Astrocyte (in vitro differentiated cells and primary cell): ENCODE data around the gene APBA3. TPM values are rescaled to one million over a fixed set of nuclear protein-coding genes. Genes with fewer than 3 reads are reported as not detected.
"Not testable (repeated sequence)": the region's sequence is repeated elsewhere in the genome, so short reads cannot be mapped to it uniquely, and the experiment has no call there.

ENCODE experiments used
- DNase-seq: peaks from one replicate; pipeline ENCODE4 v3.0.0-alpha.2; 2010; ENCODE audit warnings: low read depth
- FAIRE-seq: peaks from 2 replicates; lab custom pipeline; 2011; peaks lifted over from hg19 to GRCh38; lab: Jason Lieb, UNC
- H2AFZ ChIP-seq: 2 replicates; pipeline ENCODE4 v1.6.0; 2012; ENCODE audit warnings: low read depth, low read length, inconsistent platforms
- H3K27ac ChIP-seq: 2 replicates; pipeline ENCODE4 v1.5.1; 2011; ENCODE audit warnings: low read depth, low read length, inconsistent platforms
- H3K27me3 ChIP-seq: 2 replicates; pipeline ENCODE4 v1.6.0; 2011; ENCODE audit warnings: low read length, inconsistent platforms; ENCODE audit not compliant: insufficient read depth
- H3K36me3 ChIP-seq: 2 replicates; pipeline ENCODE4 v1.5.1; 2011; ENCODE audit warnings: low read length, inconsistent platforms; ENCODE audit not compliant: insufficient read depth
- H3K4me1 ChIP-seq: 2 replicates; pipeline ENCODE4 v1.5.1; 2011; ENCODE audit warnings: low read length, inconsistent platforms; ENCODE audit not compliant: insufficient read depth
- H3K4me2 ChIP-seq: 2 replicates; pipeline ENCODE4 v1.6.0; 2012; ENCODE audit warnings: low read length, inconsistent platforms
- H3K4me3 ChIP-seq: 2 replicates; pipeline ENCODE4 v1.5.1; 2011; ENCODE audit warnings: low read depth, mild to moderate bottlenecking, low read length, inconsistent platforms; ENCODE audit not compliant: insufficient read depth
- H3K79me2 ChIP-seq: 2 replicates; pipeline ENCODE4 v1.6.0; 2012; ENCODE audit warnings: mild to moderate bottlenecking, low read length, inconsistent platforms; ENCODE audit not compliant: insufficient read depth
- H3K9ac ChIP-seq: 2 replicates; pipeline ENCODE4 v1.6.0; 2012; ENCODE audit warnings: mild to moderate bottlenecking, low read length, inconsistent platforms
- H3K9me3 ChIP-seq: 2 replicates; pipeline ENCODE4 v1.5.1; 2012; ENCODE audit warnings: low read depth, mild to moderate bottlenecking, low read length, inconsistent platforms; ENCODE audit not compliant: insufficient read depth
- H4K20me1 ChIP-seq: 2 replicates; pipeline ENCODE4 v1.6.0; 2012; ENCODE audit warnings: low read length, inconsistent platforms; ENCODE audit not compliant: insufficient read depth
- H3K27ac Mint-ChIP-seq: one replicate; pipeline ENCODE4 v1.8.0; 2021; ENCODE audit warnings: mild to moderate bottlenecking, mixed read lengths; ENCODE audit not compliant: unreplicated experiment
- H3K27me3 Mint-ChIP-seq: one replicate; pipeline ENCODE4 v1.8.0; 2021; ENCODE audit warnings: low read depth, mixed read lengths; ENCODE audit not compliant: unreplicated experiment
- H3K36me3 Mint-ChIP-seq: one replicate; pipeline ENCODE4 v1.8.0; 2021; ENCODE audit warnings: low read depth, mixed read lengths; ENCODE audit not compliant: unreplicated experiment
- H3K4me1 Mint-ChIP-seq: one replicate; pipeline ENCODE4 v1.8.0; 2021; ENCODE audit warnings: low read depth, mixed read lengths; ENCODE audit not compliant: unreplicated experiment
- H3K4me3 Mint-ChIP-seq: one replicate; pipeline ENCODE4 v1.8.0; 2021; ENCODE audit warnings: mild to moderate bottlenecking, moderate library complexity, mixed read lengths; ENCODE audit not compliant: unreplicated experiment
- H3K9me3 Mint-ChIP-seq: one replicate; pipeline ENCODE4 v1.8.0; 2021; ENCODE audit warnings: mild to moderate bottlenecking, mixed read lengths; ENCODE audit not compliant: unreplicated experiment
- EZH2 ChIP-seq: IDR thresholded peaks from 2 replicates; pipeline ENCODE4 v1.6.1; 2012; ENCODE audit warnings: mild to moderate bottlenecking, low read length, inconsistent platforms; ENCODE audit not compliant: insufficient read depth
- total RNA-seq: library from RNA; stranded (reverse); gene quantifications from 2 replicates; pipeline ENCODE4 v1.2.1, GENCODE V29; 2021
- TF ChIP-seq, protein P1 (sequence below): IDR thresholded peaks from 2 replicates; pipeline ENCODE4 v1.5.1; 2011; ENCODE audit warnings: low read depth, mild to moderate bottlenecking, inconsistent platforms, low read length, moderate library complexity; ENCODE audit not compliant: insufficient read depth

Gene APBA3
- total RNA-seq, 1 donor from 2014 or later: 16.5 TPM

DNA sequence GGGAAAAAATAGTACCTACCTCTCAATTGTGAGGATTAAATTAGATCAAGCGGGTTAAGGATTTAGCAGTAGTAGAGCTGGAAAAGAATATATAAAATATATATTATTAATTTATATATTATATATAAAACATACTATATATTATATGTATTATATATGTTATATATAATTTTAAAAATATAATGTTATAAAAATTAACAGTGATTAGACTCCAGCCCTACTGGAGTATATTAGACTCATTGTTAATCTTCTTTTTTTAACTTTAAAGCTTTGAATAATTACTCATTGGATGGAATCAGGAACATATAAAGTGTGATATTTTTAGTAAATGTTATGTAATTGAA lies 610 bp upstream of the APBA3 start:
- H3K36me3 ChIP-seq: no peaks in the 10 kb centered on the region
- H3K9me3 Mint-ChIP-seq: no peaks in the 10 kb centered on the region

DNA sequence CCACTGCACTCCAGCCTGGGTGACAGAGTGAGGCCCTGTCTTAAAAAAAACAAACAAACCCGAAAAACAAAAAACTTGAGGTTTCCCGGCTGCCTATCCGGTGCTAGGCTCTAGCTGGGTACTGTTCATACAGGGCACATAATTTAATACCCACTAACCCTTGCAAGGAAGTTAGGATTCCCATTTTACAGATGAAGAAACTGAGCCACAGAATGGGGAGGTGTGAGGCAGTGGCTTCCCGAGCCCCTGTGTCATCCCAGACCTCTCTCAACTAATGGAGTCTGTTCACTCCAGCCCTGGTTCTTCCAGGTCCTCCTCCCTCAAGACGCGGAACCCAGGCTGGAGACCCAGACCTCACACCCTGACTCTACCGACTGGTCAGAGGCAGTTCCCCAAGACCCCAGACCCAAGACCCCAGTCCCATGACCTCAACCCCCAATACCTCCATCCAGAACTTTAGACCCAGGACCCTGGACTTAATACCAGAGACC lies 576 bp downstream of the APBA3 start:
- Mint-ChIP-seq H3K9me3 (no peaks in the 10 kb centered on the region), H3K27ac (peak overlapping the region; percentile 86), H3K27me3 (no peaks in the 10 kb centered on the region), H3K4me3 (peak overlapping the region; percentile 95), H3K36me3 (no peaks in the 10 kb centered on the region), H3K4me1 (no peaks in the 10 kb centered on the region)
- Histone ChIP-seq H4K20me1 (peaks cover 7% of the 10 kb centered on the region), H3K4me1 (peaks cover 9% of the 10 kb centered on the region), H3K36me3 (no peaks in the 10 kb centered on the region), H3K9ac (peak overlapping the region; percentile 94), H3K4me3 (peak overlapping the region; percentile 85), H3K27me3 (no peaks in the 10 kb centered on the region), H3K79me2 (peaks cover 30% of the 10 kb centered on the region), H3K27ac (peak overlapping the region; percentile 72), H3K9me3 (no peaks in the 10 kb centered on the region), H2AFZ (peak overlapping the region; percentile 97), H3K4me2 (peak overlapping the region; percentile 98)
- DNase-seq: no peak
- TF ChIP-seq EZH2: no peak
- TF ChIP-seq, protein P1, sequence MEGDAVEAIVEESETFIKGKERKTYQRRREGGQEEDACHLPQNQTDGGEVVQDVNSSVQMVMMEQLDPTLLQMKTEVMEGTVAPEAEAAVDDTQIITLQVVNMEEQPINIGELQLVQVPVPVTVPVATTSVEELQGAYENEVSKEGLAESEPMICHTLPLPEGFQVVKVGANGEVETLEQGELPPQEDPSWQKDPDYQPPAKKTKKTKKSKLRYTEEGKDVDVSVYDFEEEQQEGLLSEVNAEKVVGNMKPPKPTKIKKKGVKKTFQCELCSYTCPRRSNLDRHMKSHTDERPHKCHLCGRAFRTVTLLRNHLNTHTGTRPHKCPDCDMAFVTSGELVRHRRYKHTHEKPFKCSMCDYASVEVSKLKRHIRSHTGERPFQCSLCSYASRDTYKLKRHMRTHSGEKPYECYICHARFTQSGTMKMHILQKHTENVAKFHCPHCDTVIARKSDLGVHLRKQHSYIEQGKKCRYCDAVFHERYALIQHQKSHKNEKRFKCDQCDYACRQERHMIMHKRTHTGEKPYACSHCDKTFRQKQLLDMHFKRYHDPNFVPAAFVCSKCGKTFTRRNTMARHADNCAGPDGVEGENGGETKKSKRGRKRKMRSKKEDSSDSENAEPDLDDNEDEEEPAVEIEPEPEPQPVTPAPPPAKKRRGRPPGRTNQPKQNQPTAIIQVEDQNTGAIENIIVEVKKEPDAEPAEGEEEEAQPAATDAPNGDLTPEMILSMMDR: no peak
- FAIRE-seq: no peak

More for the DNA sequence above, 610 bp upstream of the APBA3 start:
- Mint-ChIP-seq H3K27ac (peak overlapping the region; percentile 97), H3K36me3 (no peaks in the 10 kb centered on the region), H3K4me3 (peak overlapping the region; percentile 95), H3K27me3 (no peaks in the 10 kb centered on the region), H3K4me1 (no peaks in the 10 kb centered on the region)
- DNase-seq: no peak
- Histone ChIP-seq H4K20me1 (peaks cover 7% of the 10 kb centered on the region), H3K27me3 (no peaks in the 10 kb centered on the region), H3K27ac (peak overlapping the region; percentile 99), H3K9ac (peak overlapping the region; percentile 95), H3K4me3 (peak overlapping the region; percentile 75), H2AFZ (no peak overlapping the region), H3K4me2 (peak overlapping the region; percentile 98), H3K4me1 (peaks cover 9% of the 10 kb centered on the region), H3K79me2 (peaks cover 30% of the 10 kb centered on the region), H3K9me3 (no peaks in the 10 kb centered on the region)
- TF ChIP-seq, protein P1: no peak
- FAIRE-seq: no peak

DNA sequence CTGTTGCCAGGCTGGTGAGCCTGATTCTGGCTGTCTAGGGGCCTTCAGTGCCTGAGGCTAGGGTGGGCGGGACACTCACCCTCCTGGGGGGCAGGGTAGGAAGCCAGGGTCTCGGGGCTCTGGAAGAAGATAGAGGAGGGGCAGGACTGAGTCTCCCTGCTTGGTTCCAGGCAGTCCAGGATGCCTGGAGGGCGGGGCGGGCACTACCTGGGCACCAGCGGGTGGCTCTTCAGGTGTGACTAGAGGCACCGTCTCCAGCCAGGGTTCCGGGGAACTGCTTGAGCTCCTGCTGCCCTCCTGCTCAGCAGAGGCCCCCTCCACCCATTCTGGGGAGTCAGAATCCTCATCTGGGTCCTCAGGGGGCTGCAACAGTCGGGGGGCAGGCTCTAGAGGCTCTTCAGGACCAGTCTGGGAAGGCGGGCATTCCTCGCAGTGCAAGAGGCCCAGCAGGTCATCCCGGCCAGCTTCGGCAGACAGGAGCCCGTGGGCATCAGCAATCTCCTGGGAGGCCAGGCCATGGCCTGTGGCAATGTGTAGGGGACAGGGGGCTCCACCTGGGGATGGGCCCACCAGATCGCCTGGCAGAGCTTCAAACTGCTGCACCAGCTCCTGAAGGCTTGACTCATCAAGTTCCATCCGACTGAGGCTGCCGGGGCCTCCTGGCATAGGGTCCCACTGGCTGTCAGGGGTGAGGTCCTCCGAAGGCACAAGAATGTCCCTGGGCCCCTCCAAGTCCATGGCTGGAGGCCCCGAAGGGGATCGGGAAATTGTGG lies 1.8 kb downstream of the APBA3 start:
- Mint-ChIP-seq H3K27ac (no peak overlapping the region), H3K4me3 (peak overlapping the region; percentile 95), H3K36me3 (peaks cover 5% of the 10 kb centered on the region), H3K4me1 (no peaks in the 10 kb centered on the region), H3K9me3 (peaks cover 2% of the 10 kb centered on the region), H3K27me3 (no peaks in the 10 kb centered on the region)
- FAIRE-seq: no peak
- no peak for TF ChIP-seq EZH2
- TF ChIP-seq, protein P1: no peak
- H3K4me1 ChIP-seq: peaks cover 9% of the 10 kb centered on the region
- no peaks in the 10 kb centered on the region for H3K9me3 ChIP-seq
- DNase-seq: no peak
- peaks cover 33% of the 10 kb centered on the region for H3K79me2 ChIP-seq
- H3K9ac ChIP-seq: peak overlapping the region; percentile 14
- H3K4me2 ChIP-seq: no peak overlapping the region
- no peaks in the 10 kb centered on the region for H3K36me3 ChIP-seq
- no peak overlapping the region for H3K27ac ChIP-seq
- H3K27me3 ChIP-seq: no peaks in the 10 kb centered on the region
- no peak overlapping the region for H3K4me3 ChIP-seq
- no peak overlapping the region for H2AFZ ChIP-seq
- peaks cover 7% of the 10 kb centered on the region for H4K20me1 ChIP-seq

DNA sequence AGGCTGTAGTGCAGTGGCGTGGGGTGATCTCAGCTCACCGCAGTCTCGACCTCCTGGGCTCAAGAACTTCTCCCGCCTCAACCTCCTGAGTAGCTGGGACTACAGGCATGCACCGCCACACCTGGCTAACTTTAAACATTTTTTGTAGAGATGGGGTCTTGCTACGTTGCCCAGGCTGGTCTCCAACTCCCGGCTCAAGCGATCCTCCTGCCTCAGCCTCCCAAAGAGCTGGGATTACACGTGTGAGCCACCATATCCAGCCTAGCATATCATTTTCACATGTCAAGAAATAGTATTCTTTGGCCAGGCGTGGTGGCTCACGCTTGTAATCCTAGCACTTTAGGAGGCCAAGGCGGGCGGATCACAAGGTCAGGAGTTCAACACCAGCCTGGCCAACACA lies 3.2 kb downstream of the APBA3 start:
- H3K79me2 ChIP-seq: peaks cover 30% of the 10 kb centered on the region
- H3K4me1 Mint-ChIP-seq: not testable (repeated sequence)

More for the DNA sequence above, 3.2 kb downstream of the APBA3 start:
- H3K27ac ChIP-seq, H3K27me3 Mint-ChIP-seq, H3K4me3 Mint-ChIP-seq, FAIRE-seq, DNase-seq, H3K4me3 ChIP-seq, H3K36me3 ChIP-seq, H3K4me1 ChIP-seq, H2AFZ ChIP-seq, H3K9me3 ChIP-seq, H3K4me2 ChIP-seq, H3K27me3 ChIP-seq, H4K20me1 ChIP-seq, H3K27ac Mint-ChIP-seq, H3K9me3 Mint-ChIP-seq, H3K9ac ChIP-seq, H3K36me3 Mint-ChIP-seq: not testable (repeated sequence)
